Measurements from ENCODE around the gene TSC22D3.
A peak's percentile ranks its signal among the peaks of the same experiment; 100 is the strongest.
"Not testable (repeated sequence)": the region's sequence is repeated elsewhere in the genome, so short reads cannot be mapped to it uniquely, and the experiment has no call there.

The TSC22D3 gene

GRCh38 chrX:107775734-107776511, at the start of gene TSC22D3:
Gene TSC22D3, minus strand, starts transcription at chrX:107775787. Its CDS starts 368 bp downstream, at chrX:107775419.
- FAIRE-seq: no peak

DNA sequence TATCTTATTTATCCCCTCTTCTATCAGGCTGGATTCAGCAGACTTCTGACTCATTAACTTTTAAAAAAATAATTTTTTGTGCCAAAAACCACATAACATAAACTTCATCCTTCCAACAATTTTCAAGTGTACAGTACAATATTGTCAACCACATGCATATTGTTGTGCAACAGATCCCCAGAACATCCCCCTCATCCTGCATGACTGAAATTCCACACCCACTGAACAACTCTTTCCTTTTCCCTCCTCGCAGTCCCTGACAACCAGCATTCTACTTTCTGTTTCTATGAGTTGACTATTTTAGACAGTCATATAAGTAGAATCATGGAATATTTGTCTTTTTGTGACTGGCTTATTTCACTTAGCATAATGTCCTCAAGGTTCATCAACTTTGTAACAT, 47.9 kb upstream of the TSC22D3 start:
- no peak for FAIRE-seq

- no peak for FAIRE-seq
These were observed 47.5 kb upstream of the TSC22D3 start for GRCh38 chrX:107823042-107823441.

- FAIRE-seq: no peak
These were observed 43.4 kb upstream of the TSC22D3 start for GRCh38 chrX:107818900-107819521.

GRCh38 chrX:107810053-107810452, 34.5 kb upstream of the TSC22D3 start:
- FAIRE-seq: not testable (repeated sequence)

DNA sequence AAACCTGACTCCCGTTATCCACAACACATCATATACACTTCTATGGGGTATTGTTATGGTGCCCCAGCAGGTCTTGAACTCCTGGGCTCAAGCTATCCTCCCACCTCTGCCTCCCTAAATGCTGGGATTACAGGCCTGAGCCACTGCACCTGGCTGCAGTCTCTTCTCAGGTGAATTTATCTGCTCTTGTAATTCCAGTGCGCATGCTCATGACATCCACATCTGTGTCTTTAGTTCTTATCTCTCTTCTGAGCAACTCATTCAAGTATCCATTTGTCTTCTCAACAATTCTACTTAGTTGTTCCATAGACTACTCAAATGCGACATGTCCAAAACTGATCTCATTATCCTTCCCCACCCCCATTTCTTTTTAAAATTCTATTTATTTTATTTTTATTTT, 29.6 kb upstream of the TSC22D3 start:
- FAIRE-seq: no peak

- FAIRE-seq: no peak
These were observed 28.8 kb upstream of the TSC22D3 start for GRCh38 chrX:107804427-107804826.

DNA sequence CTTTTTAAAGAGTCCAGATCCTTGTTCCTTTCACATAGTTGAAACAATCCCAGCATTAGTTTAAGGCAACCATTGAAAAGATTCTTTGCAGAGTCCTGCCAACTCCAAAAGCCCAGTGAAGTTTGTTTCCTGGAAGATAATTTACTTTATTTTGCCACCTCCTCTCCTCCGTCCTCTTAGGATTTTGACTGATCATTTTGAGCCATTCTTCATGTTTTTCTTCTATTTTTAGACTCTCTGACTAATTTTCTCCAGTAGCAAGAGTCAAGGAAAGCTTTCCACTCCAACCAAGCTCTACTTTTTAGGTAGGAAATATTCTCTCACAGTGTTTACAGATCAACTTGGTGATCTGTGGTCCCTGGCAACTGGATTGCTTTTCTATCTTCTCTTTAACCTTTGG, 12.2 kb upstream of the TSC22D3 start:
- no peak for FAIRE-seq

DNA sequence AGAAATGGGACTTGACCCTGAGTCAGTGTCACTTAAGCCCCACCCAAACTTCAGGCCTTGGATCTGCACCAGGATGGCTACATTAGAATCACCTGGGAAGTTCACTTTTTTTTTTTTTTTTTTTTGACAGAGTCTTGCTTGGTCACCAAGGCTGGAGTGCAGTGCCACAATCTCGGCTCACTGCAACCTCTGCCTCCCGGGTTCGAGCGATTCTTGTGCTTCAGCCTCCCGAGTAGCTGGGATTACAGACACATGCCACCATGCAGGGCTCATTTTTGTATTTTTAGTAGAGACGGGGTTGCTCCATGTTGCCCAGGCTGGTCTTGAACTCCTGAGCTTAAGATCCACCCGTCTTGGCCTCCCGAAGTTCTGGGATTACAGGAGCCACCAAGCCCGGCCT, 4.9 kb upstream of the TSC22D3 start:
- FAIRE-seq: no peak

DNA sequence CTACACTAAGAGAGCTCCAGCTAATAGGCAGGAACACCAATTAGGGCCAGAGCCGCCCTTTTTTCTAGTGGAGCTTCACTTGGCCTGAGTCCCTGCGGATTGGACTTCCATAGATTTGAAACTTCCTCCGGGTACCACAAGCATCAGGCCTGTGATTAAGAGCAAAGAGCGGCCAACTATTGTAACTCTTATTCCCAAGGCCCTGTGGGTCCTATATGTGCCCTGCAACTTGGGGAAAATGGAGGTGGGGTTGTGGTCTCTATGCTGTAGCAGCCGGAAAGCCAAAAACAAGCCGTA, 1.9 kb upstream of the TSC22D3 start, which contains the start of gene NCBP2L:
TSS of gene NCBP2L (plus strand) at position 198 of the 297 bp plus-strand sequence. CDS start 16,488 bp downstream, outside the sequence.
- FAIRE-seq: no peak

DNA sequence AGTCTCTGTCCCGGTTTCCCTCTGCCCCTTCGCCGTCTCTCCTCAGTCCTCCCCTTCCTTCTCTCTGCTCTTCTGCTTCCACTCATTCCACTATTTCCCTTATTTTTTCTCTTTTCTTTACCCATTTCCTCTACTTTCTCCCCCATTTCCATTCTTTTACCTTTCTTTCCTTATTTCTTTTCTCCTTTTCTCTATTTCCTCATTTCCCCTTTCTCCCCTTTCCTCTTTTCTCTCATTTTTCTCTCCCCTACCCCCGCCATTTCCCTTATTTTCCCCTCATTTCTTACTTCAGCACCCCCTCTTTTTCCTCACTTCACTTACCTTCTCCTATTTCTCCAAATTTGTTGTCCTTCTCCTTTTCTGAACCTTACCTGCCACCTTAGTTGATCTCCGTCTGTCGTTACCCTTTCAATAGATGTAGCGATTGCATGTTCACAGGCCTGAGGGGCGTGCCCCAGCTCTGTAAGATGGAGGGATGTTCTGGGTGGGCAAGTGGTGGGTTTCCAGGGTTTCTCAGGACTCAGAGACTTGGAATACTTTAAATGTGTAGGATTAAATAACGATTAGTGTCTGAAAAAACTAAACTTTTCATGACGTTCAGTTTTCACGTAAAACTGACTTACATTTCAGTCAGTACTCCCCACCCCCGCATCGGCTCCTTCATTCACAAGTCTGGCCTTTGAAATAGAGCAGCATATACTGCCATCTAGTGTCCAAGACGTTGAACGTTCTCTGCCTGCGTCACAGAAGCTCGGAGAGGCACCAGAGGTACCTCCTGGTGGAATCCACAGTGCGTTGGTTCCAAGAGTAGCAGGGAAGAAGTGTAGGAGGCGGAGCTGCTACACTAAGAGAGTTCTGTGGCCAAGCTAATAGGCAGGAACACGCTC, 1.3 kb upstream of the TSC22D3 start:
- FAIRE-seq: peak; percentile 98

DNA sequence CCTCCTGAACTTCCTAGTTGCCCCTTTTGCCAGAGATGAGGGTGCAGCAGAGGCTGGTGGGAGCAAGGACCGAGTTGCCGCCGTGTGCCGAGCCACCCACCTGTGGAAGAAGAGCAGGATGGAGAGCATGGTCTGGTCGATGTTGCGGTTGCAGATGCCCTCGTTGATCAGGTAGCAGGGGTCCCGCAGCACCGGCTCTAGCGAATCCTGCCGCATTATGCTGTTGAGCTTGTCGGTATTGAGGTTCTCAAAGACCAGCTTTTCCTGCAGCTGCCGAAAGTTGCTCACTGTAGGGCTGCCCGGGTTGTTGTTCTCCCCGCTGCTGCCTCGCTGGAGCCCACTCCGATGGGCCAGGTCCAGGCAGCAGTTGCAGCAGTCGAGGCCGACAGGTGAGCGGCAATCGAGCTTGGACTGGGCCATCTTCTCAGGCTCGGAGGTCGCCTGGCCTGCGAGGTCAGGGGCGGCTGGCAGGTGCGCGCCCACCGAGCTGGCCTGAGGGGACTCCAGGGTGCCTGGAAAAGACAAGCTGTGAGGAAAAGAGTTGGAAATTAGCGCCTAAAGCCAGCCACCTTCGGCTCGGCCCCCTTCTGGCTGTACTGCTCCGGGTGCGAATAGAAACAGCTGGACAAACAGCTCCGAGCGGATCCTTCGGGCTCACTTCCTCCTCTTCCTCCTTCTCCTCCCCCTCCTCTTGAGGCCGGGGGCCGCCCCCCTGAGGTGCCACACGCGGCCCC, 420 bp downstream of the TSC22D3 start:
- FAIRE-seq: no peak

- FAIRE-seq: no peak
These were observed 1.6 kb downstream of the TSC22D3 start for GRCh38 chrX:107773906-107774435.

DNA sequence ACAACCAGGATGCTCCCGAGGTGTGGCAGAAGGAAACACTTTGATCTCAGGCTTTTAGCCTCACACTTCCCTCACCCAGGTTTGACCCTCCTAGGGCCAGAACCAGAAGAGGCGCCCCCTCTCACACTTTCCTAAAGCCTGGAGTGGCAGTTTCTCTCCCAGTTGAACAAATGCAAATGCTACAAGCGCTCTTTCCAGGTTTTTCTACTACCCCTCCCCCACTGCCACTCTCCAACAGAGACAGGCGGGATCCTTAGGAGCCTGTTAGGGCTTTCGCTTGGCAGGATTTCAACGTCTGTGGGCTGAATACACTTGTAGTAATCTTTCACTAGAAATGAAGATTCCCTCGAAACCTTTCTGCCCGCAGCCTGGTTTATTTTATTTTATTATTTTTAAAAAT, 2.4 kb downstream of the TSC22D3 start:
- no peak for FAIRE-seq

DNA sequence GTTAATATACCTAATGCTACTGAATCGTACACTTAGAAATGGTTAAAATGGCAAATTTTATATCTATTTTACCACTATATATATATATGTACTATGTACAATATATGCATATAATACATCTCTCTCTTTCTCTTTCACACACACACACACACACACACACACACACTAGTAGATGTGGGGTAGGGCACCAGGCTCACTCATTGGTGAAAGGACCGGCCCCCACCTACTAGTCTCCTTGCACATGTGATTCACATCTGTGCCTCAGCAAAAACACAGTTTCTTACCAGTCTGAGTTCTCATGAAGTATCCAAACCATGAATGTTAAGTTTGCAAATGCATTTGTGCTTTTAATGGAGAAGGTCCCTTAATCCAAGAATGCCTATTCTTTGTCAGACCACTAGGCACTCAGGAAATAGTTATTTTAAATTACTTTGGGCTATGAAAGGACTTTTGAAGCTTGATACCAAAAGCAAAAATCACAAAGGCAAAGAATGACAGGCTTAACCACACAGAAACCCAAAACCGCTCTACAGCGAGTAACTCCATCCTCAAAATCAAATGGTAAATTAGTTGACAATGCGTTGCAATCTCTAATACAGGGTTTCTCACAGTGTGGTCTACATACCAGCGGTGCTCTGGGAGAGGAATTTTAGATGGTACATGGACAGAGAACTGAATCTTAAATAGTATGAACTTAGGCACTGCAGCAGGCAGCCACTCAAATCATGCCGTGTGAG, 5.8 kb downstream of the TSC22D3 start:
- FAIRE-seq: no peak

GRCh38 chrX:107768051-107768450, 7.5 kb downstream of the TSC22D3 start:
- FAIRE-seq: no peak

DNA sequence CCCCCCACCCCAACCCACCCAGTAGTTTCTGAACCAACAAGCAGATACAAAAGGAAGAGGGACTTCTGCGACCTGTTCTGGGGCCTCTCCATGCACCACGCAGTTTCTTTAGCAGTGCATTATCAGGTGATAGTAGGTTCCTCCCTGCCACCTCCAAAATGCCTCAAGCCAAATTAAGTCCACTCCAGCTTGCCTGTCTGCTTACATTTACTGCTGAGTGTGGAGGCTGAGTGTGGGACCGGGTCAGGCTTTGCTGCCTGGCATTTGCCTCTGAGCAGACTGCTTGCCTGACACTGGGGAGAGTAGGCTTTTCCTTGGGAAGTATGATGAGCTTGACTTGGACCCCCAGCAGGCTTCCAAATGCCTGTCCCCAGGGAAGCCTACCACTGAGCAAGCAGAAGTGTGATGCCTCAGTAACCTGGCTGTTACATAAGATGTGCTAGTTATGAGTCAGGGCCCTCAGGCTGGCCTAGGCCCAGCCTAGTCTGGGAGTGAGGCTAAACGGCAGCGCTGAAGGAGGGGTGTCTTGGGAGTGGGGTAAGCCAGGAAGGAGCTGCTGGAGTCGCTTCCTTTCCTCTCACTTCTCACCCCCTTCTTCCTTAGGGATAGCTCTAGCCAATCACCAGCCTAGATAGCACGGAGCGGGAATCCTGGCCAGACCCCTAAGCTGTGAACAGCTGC, 9.0 kb downstream of the TSC22D3 start:
- FAIRE-seq: no peak

GRCh38 chrX:107764845-107765608, 10.6 kb downstream of the TSC22D3 start:
- no peak for FAIRE-seq

- FAIRE-seq: no peak
These were observed 11.9 kb downstream of the TSC22D3 start for GRCh38 chrX:107763647-107764046.

DNA sequence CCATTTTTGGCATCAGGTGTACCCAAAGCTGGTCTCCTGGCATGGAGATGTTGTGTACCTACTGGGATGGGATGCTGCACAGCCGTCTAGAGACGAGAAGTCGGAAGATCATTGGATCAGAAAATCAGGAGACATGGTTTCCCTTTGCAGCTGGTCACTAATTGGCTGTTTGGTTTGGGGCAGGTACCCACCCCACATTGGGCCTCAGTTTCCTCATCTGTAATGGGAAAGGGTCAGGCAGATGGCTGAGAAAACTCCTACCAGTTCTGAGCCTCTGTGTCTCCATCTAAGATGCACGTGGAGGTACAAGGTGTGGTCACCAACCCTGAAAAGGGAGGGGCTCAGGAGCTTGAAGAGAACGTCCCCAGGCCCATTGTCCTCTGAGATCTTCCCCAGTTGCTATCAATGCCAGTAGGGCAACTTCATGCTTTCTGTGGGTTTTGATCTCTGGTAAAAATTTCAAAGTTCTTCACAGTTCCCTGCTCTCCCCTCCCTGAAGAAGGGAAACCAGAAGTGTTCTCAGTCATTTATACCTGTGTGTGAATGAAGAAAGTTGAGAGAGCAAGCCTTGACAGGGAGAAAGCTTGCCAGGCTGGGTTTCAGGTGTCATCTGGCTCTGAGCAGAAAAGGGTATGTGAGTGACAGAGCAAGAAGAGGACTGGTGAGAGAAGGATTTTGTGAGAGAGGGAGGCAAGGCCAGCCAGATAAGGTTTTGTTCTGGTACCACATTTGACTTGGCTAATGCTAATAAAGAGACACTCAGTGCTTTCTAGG, 15.1 kb downstream of the TSC22D3 start:
- FAIRE-seq: no peak

Measured in islet of Langerhans (tissue), 1 donor.